Activated CD8-positive, alpha-beta memory T cell treated with anti-CD3 and anti-CD28 coated beads for 36 hours (primary cell): ENCODE measurements around the gene DNAJA3. TPM values are rescaled to one million over a fixed set of nuclear protein-coding genes. Genes with fewer than 3 reads are reported as not detected.
"Not testable (repeated sequence)": the region's sequence is repeated elsewhere in the genome, so short reads cannot be mapped to it uniquely, and the experiment has no call there.

ENCODE experiments used
- CTCF ChIA-PET: fragments of 350-600 bp; sonication (Branson Sonifier 250); formaldehyde crosslinking; loops from one replicate; lab custom pipeline; 2021; ENCODE audit warnings: antibody characterized with exemption; lab: Charles Lee
- POLR2A ChIA-PET: fragments of 350-600 bp; sonication (Branson Sonifier 250); formaldehyde crosslinking; loops from one replicate; lab custom pipeline; 2021; ENCODE audit warnings: antibody characterized with exemption; lab: Charles Lee
- total RNA-seq, 2 experiments: library from RNA; stranded (reverse); gene quantifications; one replicate each; pipeline ENCODE4 v1.2.3, GENCODE V29; 2021

DNAJA3 gene
- total RNA-seq, 2 experiments from 2014 or later, result 109 to 111 TPM

DNA sequence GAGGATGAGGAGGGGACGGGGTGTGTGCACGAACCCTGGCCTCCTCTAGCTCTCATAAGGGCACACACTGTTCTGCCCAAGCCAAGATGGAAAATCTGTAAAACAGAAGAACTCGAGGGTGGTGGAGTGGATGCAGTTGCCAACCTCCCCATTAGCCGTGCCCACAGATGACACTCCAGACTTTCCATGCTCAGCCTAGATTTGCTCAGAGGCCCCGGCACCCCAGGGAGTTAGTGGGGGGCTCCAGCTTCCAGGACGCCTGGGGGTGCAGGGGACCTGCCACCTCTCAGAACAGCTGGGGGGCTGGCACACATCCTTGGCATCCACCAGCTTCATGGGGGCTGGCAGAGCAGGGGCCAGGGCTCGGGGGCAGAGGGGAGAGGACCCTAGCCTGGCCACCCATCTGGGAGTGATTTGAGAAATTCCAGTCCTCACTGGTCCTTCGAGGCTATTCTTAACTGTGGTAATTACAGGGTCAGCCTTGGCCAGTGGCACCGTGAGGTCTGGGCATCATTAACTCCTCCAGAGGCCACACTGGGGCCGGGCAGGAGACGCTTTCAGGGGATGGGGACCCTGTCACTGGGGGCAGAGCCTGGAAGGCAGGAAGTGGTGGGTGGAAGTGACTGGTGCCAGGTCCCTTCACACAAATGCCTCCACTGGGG lies 39.7 kb upstream of the DNAJA3 start:
- POLR2A ChIA-PET, result interaction anchor here (1.0 kb wide), 1 partner anchor 13 kb away, joined by 4 read pairs; no protein-coding TSS in a partner anchor

GRCh38 chr16:4386451-4386805 lies 39.2 kb upstream of the DNAJA3 start:
- ChIA-PET CTCF (no interaction called here), POLR2A (interaction anchor here (1.0 kb wide), 1 partner anchor 14 kb away, joined by 4 read pairs; no protein-coding TSS in a partner anchor)

More for the DNA sequence above, 39.7 kb upstream of the DNAJA3 start:
- CTCF ChIA-PET, result no interaction called here

GRCh38 chr16:4386951-4387565 lies 38.6 kb upstream of the DNAJA3 start:
- CTCF ChIA-PET, result no interaction called here
- POLR2A ChIA-PET, result no interaction called here

DNA sequence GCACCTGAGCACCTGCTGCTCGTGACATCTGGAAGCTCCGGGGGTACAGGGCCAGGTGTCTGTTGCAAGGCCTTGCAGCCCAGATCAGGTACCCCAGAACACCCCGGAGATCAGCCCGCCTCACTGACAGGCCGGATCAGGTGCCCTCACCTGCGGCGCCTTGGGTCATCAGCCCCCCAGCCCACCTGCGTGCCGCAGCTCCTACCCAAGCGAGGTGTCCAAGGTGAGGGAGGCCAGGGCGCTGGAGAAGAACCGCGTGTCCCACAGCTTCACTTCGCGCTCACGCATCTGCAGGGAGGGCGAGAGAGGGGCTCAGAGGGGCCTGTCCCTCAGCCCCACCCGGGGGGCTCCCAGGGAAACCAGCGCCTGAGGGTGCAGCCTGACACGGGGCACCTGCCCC lies 37.9 kb upstream of the DNAJA3 start:
- ChIA-PET CTCF (interaction anchor here (7.8 kb wide), 1 partner anchor 15 kb away, joined by 45 read pairs; no protein-coding TSS in a partner anchor), POLR2A (no interaction called here)

DNA sequence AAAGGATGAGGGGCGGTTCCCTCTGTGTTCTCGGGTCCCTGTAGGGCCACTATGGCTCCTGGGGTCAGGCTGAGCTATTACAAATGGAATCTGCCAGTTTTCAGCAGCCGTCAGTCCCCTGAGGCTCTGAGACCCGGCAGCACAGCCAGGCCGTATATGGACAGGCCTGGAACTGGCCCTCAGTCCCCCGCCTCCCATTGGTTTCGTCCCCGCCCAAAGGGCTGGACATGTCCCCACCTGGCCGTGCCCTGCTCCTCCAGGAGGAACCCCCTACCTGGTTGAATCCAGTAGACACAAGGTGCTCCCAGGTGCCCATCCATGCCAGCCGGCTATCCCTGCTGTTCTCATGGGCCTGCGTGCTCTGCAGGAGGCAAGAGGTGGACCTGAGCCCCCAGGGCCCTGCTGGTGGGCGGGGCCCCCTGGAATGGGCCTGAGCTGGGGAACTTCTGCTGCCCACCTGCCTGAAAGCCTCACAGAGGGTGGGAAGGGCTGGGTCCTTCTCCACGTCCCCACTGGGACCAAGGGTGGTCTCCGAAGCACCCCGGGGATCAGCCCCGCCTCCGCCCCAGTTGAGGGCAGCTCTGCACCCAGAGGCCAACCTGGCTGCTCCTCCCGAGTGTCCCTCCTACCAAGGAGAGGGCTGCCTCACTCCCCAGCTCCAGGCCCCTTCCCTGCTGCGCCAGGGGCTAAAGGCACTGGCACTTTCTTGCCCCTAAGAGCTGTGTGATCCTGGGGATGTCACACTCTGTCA lies 37.2 kb upstream of the DNAJA3 start:
- ChIA-PET CTCF (interaction anchor here (7.8 kb wide), 1 partner anchor 14 kb away, joined by 45 read pairs; no protein-coding TSS in a partner anchor), POLR2A (no interaction called here)

GRCh38 chr16:4389051-4389955 lies 36.4 kb upstream of the DNAJA3 start:
- POLR2A ChIA-PET, result no interaction called here
- CTCF ChIA-PET, result interaction anchor here (7.8 kb wide), 1 partner anchor 13 kb away, joined by 45 read pairs; no protein-coding TSS in a partner anchor

GRCh38 chr16:4390266-4391260 lies 35.1 kb upstream of the DNAJA3 start:
- ChIA-PET POLR2A (no interaction called here), CTCF (interaction anchor here (7.8 kb wide), 1 partner anchor 12 kb away, joined by 45 read pairs; no protein-coding TSS in a partner anchor)

DNA sequence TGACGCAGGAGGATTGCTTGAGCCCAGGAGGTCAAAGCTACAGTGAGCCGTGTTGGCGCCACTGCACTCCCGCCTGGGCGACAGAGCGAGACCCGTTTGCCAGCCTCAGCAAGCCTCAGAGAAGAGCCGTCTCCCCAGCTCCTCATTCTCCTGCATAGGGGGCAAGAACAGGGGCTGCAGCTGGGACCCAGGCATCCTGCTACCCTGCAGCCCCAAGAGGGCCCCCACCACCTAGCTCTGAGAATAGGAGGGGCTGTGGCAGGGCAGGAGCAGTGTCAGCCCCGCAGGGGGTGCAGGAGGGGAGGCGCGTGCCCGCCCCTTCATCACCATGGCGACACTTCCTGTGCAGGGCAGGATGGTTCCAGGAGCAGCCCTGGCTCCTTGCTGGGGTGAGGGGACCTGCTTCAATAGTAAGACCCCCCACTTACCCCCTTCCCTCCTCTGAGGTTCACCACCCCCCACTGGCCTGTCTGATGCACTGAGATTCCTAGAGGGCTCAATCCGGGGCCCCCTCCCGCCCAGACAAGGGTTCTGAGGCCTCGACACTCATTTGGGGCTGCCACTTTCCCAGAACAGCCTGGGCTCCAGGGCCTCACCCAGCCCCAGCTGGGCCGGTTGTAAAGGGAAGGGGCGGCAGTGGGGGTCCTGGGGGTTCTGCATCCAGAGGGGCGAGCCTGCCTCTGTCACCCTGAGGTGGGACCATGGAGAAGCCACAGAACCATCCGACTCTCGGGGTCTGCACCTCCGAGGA lies 33.9 kb upstream of the DNAJA3 start:
- ChIA-PET CTCF (interaction anchor here (7.8 kb wide), 1 partner anchor 11 kb away, joined by 45 read pairs; no protein-coding TSS in a partner anchor), POLR2A (no interaction called here)

DNA sequence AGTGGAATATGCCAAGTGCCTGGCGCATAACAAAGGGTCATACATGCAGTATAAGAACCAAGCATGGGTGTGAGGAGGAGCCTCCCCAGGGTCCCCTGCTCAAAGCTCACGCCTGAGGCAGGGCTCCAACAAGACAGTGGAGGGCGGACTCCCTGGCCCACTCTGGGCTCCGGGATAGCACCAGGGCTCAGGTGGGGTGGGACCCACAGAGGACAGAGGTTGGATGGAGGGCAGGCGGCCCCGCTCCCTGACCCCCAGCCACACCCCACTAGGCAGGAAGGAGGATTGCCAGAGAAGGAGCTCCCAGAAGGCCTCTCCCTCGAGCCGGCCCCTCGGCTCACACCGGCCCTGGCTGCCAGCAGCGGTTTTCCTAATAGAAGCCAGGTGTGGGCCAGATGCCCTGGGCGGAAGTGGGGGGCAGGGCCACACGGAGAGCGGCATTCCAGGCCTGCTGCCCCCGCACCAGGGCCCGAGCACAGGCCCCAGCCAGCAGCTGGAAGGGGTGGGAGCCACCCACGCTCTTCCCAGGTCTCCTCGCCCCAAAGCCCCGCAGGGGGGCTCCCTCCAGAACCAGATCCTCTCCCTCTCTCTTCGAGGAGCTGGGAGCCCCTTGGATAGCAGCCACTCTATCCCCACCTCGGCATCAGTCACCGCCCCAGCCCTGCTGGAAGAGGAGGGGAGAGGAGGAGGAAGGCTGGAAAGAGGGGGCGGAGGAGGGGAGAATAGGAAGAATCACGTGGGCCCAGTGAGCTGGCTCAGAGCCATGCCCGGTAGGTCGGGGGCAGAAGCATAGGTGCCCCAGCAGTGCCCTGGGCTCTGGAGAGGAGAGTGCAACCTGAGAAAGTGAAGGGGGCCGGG lies 33.1 kb upstream of the DNAJA3 start:
- ChIA-PET POLR2A (no interaction called here), CTCF (interaction anchor here (0.6 to 7.8 kb wide), 3 partner anchors 10 to 43 kb away, joined by 3 to 45 read pairs (median 3); no protein-coding TSS in a partner anchor)

DNA sequence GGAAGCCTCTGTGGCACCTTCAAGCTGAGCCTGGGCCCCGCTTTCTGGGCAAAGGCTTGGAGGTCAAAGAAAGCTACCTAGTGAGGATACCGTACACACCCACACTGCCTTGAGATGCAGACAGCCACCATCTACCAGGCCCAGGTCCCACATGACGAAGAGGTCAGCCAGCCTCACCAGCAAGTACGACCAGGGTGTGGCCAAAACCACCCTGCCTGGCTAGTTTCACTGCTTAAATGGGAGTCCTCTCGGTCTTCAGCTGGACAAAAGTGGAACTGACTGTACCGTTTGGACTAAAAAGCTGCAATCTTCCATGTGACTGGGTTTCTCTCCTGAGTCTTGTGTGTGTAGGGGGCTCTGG lies 32.4 kb upstream of the DNAJA3 start:
- POLR2A ChIA-PET, result no interaction called here

DNA sequence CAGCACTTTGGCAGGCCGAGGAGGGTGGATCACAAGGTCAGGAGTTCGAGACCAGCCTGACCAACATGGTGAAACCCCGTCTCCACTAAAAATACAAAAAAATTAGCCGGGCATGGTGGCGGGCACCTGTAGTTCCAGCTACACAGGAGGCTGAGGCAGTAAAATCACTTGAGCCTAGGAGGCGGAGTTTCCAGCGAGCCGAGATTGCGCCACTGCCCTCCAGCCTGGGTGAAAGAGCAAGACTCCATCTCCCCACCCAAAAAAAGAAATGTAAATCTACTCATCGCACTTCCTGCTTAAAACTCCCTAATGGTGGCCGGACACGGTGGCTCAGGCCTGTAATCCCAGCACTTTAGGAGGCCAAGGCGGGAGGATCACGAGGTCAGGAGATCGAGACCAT lies 31.8 kb upstream of the DNAJA3 start:
- CTCF ChIA-PET, result interaction anchor here (1.3 to 7.8 kb wide), 2 partner anchors 9 to 44 kb away, joined by 3 to 45 read pairs; no protein-coding TSS in a partner anchor
- POLR2A ChIA-PET, result not testable (repeated sequence)

More for the DNA sequence above, 32.4 kb upstream of the DNAJA3 start:
- CTCF ChIA-PET, result interaction anchor here (1.3 to 7.8 kb wide), 2 partner anchors 10 to 43 kb away, joined by 3 to 45 read pairs; no protein-coding TSS in a partner anchor

DNA sequence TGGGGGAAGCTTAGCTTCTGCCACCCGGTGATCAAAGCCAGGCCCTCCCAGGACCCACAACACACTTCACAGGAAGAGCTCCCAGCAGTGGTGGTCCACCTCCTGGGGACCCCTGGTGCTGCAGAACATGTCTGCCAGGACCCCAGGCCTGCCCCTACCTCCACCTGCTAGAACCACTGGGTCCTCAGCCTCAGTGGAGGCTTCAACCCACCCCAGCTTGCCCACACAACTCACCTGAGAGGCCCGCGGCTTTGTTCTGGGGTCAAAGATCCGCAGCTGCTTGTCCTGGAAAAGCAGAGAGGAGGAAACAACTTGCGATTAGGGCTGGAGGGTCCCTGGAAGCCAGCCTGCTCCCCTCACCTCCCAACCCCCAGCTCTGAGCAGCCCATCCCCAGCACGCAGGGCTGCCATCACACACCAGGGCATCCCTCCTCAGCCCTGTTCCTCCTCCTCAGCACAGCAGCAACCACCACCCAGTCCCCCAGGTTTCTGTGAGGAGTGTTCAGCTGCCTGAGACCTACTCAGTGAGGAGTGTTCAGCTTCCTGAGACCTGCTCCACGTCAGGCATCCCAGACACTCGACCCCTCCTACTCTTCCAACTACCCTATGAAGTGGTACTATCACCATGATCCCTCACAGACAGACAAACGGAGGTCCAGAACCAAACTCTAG lies 30.5 kb upstream of the DNAJA3 start:
- CTCF ChIA-PET, result interaction anchor here (7.8 kb wide), 1 partner anchor 8 kb away, joined by 45 read pairs; no protein-coding TSS in a partner anchor
- POLR2A ChIA-PET, result no interaction called here

DNA sequence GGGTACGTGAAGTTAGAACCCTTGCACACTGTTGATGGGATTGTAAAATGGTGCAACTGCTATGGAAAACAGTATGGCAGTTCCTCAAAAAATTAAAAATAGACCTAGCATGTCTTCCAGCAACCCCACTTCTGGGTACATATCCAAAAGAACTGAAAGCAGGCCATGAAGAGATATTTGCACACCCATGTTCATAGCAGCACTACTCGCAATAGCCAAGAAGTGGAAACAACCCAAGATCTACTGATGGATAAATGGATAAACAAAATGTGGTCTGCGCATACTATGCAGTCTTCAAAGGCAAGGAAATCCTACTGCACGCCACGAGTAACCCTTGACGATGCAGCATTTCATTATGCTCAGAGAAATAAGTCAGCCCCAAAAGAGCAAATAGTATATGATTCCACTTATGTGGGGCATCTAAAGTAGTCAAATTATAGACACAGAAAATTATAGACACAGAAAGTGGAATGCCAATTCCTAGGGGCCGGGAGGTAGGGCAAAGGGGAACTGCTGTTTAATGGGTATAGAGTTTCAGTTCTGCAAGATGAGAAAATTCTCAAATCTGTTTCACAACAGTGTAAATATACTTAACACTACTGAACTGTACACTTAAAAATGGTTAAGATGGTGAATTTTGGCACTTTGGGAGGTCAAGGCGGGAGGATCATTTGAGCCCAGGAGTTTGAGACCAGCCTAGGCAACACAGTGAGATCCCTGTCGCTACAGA lies 26.5 kb upstream of the DNAJA3 start:
- POLR2A ChIA-PET, result no interaction called here

DNA sequence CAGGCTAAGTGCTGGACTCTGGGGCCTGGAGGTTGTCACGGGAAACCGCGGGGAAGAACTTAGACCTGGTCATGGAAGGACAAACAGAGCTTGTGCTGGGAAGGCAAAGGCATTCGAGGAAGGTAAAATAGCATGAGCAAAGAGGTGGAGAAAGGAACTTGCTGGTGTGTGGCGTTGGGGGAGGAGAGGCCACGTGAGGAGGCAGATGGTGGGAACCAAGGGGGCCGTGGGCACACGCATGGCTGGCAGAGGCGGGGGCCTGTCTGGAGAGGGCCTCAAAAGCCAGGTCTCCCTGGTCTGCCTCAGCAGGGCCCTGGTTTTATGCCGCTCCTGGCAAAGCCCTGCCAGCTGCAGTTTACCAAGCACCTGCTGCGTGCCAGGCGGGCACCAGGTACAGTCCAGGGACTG lies 24.6 kb upstream of the DNAJA3 start:
- CTCF ChIA-PET, result interaction anchor here (2.2 to 3.8 kb wide), 4 partner anchors 10 to 71 kb away, joined by 6 to 45 read pairs (median 18); partner anchors contain the start of gene CORO7
- POLR2A ChIA-PET, result no interaction called here

More for the DNA sequence above, 26.5 kb upstream of the DNAJA3 start:
- CTCF ChIA-PET, result interaction anchor here (0.7 to 2.2 kb wide), 2 partner anchors 14 to 282 kb away, joined by 3 to 6 read pairs; no protein-coding TSS in a partner anchor
